Frontal cortex (tissue), 4 donors: ENCODE measurements around the gene NAALADL2. TPM values are rescaled to one million over a fixed set of nuclear protein-coding genes. Genes with fewer than 3 reads are reported as not detected.

Experiments
- DNase-seq, 2 donors: peaks; one replicate each; pipeline ENCODE4 v3.0.0; 2012; ENCODE audit warnings: low spot score in 2 of 2
- FAIRE-seq: peaks from 2 replicates; lab custom pipeline; 2012; peaks lifted over from hg19 to GRCh38; lab: Jason Lieb, UNC
- total RNA-seq: library from RNA; depleted of rRNA; stranded (reverse); fragments of >200 nt; gene quantifications from one replicate; pipeline ENCODE4 v1.2.3, GENCODE V29; 2014
- donor health status: control.
- donor health status: control.
- donor health status: control.

NAALADL2 gene
- total RNA-seq, 1 donor from 2014 or later, result 4.9 TPM

DNA sequence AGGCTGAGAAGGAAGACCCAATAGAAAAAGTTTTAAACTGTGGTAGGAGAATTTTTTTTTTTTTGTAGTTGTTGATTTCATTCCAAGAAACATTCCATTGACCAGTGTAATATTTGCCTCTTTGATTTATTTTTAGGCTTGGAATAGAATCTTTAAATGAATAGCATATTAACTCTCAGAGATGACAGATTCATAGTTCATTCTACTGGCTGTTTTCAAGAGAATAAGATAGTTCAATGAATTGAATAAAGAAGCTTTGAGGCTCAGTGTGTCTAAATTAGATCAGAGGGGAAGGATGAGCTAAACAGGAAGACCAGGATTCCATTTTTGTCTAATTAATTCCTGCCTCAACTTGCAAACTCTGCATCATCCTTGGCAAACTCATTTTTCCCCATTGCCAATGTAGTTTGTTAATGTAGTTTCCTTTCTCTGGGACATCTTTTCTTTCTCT lies 98.4 kb downstream of the NAALADL2 start:
- DNase-seq, result no peak
- FAIRE-seq, result no peak

DNA sequence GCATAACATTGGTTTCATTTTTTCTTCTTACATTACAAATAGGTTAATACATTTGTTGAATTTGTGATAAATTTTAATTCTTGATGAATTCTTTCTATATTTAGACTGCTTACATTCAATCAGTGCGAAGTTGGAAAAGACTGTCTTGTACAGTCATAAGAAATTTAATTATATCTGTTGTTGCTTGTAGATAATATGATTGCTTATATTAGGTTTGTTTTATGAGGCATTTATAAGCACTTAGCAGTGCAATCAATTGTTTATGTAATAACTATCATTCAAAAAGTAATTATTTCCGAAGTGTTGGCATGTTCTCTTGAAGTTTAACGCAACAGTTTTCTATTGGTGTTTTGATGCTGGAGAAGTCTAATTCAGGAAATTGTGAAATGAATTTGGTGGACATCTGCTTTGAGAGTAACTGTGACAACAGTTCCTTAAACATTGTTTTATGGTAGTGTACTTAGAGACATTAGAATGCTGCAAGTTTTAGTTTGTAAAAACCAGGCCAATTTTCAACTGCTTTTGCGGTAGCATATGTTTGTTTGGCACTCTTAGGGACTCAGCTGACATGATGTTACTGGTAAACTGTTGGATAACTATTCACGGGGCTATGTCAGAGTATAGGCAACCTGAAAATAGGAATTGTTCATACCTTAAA lies 99.7 kb downstream of the NAALADL2 start:
- DNase-seq (no peak), FAIRE-seq (no peak)

DNA sequence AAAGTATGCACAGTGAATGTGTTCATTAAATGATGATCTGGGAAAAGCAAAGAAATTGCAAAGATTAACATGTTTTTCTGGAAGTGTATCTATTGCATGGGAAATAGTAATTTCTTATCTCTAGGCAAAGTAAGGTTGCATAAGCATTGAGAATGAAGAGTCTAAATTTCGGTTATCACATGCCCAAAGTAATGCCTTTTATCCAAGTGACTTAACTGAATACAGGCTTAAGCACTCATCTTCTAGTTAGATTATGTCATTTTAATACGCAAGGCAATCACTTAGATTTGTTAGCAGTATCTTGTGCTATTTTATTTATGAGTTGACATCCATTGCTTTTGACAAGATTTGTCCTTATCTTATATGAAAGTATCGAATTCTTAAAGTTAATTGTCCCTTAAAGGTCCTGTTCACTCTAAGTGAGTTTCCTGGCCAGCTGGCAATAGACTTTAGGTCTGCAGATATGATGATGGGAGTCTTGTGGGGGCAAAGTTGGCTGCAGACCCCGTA lies 100.5 kb downstream of the NAALADL2 start:
- FAIRE-seq, result no peak
- DNase-seq, result no peak

DNA sequence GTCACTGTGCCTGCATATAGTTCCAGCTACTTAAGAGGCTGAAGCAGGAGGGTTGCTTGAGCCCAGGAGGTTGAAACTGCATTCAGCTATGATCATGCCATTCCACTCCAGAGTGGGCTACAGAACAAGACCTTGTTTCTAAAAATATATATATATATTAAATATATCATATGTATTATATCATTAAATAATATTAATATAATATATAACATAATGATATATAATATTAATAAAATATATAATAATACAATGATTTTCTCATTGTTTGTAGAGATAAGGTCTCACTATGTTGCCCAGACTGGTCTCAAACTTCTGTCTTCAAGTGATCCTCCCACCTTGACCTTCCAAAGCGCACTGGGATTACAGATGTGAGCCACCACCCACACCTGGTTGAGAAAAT lies 101.8 kb downstream of the NAALADL2 start:
- DNase-seq (no peak), FAIRE-seq (no peak)

DNA sequence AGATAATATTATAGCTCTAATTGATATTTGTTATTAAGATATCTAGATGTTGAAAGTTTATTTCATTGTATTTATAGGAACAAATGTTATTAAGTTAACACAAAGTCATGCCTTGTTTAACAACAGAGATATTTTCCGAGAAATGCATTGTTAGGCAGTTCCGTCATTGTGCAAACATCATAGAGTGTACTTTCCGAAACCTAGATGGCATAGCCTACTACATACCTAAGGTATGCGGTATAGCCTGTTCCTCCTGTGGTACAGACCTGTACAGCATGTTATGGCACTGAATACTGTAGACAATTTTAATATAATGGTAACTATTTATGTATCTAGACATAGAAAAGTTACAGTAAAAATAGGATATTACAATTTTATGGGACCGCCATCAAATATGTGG lies 114.3 kb downstream of the NAALADL2 start:
- FAIRE-seq, result no peak
- DNase-seq, result no peak

DNA sequence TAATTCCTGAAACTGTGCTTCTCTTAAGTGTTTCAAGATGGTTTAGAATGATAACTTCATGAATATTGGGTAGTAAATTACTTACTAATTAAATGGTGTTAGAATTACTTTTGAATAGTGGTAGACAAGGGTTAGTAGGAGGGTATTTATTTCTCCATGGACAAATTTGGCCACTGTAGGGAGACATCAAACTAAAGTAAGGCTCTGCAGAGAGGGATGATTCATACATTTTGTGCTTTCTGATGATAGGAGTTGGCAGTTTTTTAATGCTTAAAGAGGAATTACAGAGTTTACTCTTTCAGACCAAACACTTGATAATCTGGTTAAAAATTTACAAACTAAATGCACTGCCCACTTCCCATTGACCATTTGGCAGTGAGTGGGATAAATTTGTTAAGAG lies 127.6 kb downstream of the NAALADL2 start:
- FAIRE-seq, result no peak
- no peak for DNase-seq

DNA sequence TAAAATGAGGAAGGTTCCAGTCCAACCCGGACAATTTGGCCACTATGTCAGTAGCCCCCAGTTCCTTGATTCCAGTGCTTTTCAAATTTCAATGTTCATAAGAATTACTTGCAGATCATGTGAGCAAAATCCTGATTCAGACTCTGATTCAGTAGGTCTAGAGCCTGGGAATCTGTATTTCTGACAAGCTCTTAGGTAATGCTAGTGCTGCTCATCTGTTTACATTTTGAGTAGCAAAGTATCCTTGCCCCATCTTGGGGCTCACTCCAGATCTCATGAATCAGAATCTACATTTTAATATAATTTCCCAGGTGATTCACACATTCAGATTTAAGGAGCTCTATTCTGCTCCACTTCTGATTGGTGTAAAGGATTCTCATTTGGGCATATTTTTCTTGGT lies 142.0 kb downstream of the NAALADL2 start:
- DNase-seq, result no peak
- FAIRE-seq, result no peak

DNA sequence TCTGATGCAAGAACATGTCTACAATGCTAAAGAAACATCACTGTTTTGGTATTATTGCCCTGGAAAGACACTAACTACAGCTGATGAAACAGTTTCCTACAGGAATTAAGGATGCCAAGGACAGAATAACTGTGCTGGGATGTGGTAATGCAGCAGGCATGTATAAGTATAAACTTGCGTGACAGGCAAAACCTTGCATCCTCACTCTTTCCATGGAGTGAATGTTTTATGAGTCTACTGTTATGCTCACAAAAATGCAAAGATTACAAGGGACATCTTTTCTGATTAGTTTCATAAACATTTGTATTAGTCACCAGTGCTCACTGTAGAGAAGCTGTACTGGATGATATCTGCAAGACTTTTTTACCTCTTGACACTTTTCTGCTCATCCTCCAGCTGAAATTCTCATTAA lies 143.6 kb downstream of the NAALADL2 start:
- DNase-seq (no peak), FAIRE-seq (no peak)

DNA sequence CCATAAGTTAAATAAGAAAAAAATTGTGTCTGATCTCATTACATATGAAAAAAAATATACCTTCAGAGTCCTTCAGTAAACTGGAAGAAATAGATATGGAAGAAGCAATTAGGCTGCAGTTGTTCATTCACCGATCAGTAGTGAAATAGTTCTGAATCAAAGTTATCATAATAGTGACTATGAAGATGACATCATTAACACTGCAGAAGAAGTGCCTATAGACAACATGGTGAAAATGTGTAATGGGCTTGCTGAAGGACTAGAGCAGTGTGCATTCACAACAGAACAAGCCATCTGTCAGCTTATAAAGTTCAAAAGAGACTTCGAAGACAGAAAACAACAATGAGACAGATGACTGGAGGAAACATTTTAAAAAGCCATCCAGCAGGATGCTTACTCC lies 144.5 kb downstream of the NAALADL2 start:
- FAIRE-seq (no peak), DNase-seq (no peak)

DNA sequence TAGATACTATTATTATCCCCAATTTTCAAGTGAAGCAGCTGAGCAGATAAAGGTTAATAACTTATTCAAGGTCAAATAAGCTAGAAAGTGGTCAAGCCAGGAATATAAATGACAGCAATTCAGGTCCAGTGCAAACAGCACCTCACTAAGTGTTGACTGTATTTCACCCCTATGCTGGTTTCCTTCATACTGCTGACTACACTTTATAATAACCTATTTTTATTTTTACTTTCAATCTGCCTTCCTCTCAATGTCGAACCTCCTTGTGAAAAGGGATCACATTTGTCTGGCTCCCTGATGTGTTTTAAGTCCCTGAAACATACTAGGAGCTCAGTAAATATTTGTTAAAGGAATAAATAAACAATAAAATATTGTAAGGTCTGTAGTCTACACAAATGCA lies 146.1 kb downstream of the NAALADL2 start:
- FAIRE-seq, result no peak
- no peak for DNase-seq

DNA sequence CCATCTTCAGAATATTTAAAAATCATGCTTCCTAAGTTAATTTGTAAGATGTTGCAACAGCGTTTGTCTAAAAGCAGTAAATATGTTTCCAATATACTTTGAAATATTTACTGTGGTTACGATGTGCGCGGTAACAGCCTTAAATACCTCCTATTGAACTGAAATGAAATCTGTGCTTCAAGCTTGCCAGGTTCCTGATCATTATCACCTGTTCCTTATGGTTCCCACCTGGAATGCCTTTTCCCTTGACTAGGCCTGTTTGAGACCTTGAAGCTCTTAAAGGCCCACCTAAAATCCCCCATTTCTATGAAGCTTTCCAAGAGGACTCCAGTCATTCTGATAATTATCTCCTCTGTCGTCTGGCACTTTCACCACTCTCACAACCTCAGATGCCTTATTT lies 146.7 kb downstream of the NAALADL2 start:
- FAIRE-seq, result no peak
- DNase-seq, result no peak

DNA sequence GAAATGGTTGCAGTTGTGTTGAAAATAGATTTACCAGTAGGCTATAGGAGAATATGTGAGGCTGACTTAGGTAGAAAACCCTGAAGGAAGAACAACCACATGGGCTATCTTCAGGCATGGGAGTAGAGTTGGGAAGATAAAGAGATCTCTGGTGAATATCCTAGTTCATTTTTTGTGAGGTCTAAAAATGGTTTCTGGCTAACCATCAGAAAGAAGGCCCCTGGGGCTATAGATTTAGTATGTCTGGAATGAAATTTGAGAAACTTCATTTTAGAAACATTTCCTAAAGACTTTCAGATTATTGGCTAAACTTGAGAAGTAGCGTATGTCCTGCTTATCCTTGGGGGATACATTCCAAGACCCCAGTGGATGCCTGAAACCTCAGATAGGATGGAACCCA lies 148.2 kb downstream of the NAALADL2 start:
- FAIRE-seq (no peak), DNase-seq (no peak)

DNA sequence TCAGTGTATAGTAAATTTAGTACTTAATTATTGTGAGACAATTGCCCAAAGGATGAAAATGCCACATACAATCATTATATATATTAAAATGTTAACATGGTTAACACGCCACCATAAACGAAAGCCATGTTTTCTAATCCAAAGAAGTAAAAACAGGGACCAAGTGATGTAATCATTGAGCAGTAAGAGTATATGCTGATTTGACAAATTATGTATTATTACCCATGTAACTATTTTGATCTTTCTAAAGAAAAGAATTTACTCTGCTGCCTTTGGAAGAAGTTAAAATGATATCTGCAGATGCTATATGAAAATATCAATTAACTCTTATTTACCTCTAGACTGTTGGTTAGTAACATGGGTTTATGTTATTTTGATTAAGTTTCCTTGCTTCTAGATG lies 150.2 kb downstream of the NAALADL2 start:
- DNase-seq, result no peak
- FAIRE-seq, result no peak

DNA sequence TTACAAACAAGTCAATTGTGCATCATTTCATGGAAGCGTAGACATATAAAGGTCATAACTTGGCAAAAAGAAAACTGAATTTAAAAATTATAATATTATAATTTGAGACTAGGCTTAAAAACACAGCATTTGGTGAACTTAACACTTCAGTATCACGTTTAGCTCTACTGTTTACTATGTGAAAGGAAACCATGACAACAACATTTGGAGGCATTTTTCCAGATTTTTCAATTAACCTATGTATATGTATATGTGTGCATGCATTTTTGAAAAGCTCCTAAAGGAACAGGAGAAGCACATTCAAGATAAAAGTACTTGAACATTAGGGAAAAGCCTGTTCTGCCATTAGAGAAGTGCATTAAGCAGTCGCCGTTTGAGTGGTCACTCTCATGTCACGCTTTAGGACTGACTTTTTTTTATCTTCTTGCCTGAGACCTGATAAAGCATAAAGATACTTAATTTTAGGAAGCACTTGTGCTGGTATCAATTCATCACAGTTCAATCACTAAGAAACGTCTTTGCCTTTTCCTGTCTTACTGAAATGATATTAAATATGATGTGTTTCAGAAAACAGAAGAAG lies 156.0 kb downstream of the NAALADL2 start:
- no peak for FAIRE-seq
- no peak for DNase-seq

DNA sequence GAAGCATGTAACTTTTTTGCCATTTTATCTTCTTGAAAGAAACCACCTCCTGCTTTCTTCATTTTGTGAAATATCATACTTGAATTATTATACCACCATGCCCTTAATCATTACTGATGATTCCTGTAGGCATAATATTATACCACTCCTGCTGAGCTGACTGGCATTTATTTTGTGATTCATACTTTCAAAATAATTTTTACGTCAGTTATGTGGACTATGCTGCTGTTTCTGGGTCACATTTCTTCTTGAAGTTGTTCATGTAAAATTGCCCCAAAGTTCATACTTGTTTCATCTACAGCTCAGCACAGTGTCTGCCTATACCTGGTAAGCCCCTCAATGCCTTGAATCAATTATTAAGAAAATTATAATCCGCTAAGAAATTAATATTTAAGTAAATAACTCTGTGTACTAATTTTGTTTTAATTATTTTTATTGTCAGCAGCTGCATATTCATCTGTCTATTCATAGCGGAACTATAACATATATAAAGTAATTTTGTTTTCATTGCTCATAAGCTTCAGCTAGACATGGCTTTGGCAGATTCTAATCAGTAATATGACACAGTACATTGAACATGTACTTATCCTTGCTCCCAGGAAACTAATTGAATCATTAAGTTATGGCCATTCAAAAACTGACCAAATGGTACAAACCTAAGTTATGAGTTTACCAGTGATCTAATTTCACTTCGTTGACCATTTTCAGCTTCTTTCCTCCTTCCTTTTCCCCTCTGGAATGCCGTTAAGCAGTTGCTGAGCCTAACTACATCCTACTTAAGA lies 160.0 kb downstream of the NAALADL2 start:
- FAIRE-seq (no peak), DNase-seq (no peak)

DNA sequence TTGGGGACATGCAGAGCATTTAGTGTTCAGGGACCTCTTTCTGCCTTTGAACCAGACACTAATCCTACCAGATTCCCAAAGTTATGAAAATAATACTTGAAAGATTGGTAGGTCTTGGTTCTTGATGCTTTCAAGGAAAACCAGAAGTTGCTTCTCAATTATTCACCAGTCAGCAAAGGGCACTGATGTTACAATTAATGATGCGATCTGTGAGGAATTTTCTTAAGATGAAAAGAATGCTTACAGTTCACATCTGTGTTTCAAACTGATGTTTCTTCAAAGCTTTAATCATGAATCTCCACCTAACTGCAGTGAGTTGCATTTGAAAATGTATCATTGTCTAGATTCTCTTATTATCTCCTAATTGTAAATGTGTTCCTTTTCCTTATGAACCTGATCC lies 161.0 kb downstream of the NAALADL2 start:
- FAIRE-seq, result no peak
- DNase-seq, result no peak

DNA sequence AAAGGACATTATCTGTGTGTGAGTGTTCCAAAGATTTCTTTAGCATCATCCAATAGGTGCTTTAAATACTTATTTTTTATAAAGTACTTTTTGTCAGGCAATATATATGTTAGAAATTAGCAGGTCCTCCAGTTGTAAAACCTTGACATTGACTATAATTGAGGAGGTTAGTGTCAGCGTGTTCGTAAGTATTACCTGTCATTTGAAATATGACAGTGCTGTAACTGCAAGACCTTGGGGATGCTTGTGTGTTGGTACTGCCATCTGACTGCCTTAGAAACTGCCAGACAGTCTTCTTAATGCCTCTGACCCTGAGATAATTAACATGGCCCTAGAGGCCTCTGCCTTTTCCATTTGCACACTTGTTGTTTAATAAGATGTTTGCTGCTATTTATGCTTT lies 170.7 kb downstream of the NAALADL2 start:
- FAIRE-seq, result no peak
- DNase-seq, result no peak

DNA sequence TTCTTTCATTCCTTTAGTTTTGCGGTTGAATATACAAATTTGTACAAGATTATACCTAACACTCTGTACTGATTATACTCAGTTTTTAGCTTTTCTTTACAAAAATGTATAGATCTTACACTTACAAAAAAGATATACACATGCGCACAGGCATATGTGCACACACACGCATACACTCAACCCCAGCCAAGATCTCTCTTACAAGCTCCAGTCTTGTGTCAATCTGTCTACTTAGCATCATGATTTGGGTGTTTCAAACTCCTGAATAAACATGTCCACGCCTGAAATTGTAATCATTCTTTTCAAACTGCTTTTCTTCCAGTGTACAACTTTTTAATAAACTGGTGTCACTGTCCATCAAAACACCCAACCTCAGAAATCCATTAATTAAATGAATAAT lies 180.7 kb downstream of the NAALADL2 start:
- DNase-seq, result no peak

DNA sequence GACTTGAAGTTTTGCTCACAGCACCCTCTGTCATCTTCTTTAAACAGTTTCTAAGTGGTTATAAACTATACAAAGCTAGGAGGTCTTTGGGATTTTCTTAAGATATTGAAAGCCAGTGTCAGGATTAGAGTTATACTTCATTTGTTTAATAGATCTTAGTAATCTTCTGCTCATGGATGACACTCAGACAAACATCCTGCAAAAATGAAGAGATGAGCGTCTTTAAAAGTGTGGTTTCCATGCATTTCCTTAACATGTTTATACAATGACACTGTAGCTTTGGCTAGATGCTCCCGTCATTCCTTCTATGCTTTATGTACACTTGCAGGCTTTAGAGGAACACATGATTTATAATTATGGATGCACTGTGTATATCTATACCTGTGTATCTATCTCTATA lies 182.2 kb downstream of the NAALADL2 start:
- FAIRE-seq, result no peak

More for the DNA sequence above, 180.7 kb downstream of the NAALADL2 start:
- no peak for FAIRE-seq

DNA sequence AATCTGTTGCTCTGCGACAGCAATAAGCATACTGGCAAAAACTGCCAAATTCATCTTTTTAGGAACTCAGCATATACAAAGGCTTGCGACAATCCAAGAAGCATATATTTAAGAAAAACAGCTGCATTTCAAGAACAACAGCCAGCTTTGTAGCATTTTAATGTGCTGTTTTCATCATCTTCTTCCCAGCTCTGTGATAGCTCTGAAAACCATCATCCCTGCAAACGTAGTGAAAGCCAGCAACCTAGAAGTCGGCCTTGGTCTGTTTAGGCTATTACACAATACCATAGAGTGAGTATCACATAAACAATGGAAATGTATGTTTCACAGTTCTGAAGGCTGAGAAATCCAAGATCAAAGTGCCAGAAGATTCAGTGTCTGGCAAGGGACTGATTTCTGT lies 187.5 kb downstream of the NAALADL2 start:
- DNase-seq (no peak), FAIRE-seq (no peak)

More for the DNA sequence above, 182.2 kb downstream of the NAALADL2 start:
- no peak for DNase-seq

DNA sequence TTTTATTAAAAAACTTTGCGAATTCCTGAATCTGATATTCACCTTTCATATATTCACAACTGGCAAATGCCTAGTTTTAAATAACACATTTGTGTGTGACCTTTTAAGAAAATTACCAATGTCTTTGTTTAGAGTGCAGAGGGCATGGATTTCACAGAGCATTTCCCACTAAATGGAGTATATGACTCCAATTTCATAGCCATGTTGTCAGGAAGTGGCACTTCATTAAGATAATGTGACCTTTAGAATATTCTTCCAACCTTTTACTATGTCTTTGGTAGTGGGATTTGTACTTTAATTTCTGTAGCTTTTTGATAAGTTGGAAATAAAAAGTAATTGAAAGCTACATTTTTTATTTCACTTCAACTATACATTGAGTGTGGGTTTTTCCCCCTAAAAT lies 188.7 kb downstream of the NAALADL2 start:
- DNase-seq (no peak), FAIRE-seq (no peak)
